Posterior vena cava (tissue), 2 donors: ENCODE measurements around the gene TACC3. TPM values are rescaled to one million over a fixed set of nuclear protein-coding genes. Genes with fewer than 3 reads are reported as not detected.

ENCODE experiments used
- DNase-seq: peaks from one replicate; pipeline ENCODE4 v3.0.0-alpha.2; 2020; ENCODE audit warnings: low spot score
- intact Hi-C, 2 donors: fragments of 100-400 bp; cut with DNase I; formaldehyde crosslinking; loops; one replicate each; pipeline versions ENCODE4 v1.14.1 to v1.14.2; 2022 to 2023
- total RNA-seq, 2 donors: library from RNA; stranded (reverse); fragmentation: NEBNext Ultra II Directional; extraction: Animal tissue kit (Norgen Biotek cat#: 25700); gene quantifications; one replicate each; pipeline ENCODE4 v1.2.1, GENCODE V29; 2021
- donor health status: DM: yes; HTN: yes; CAD: no.
- donor health status: DM: yes; HTN: yes; CAD: no.

TACC3 gene
- total RNA-seq, 2 donors from 2014 or later: 5.2 to 9.3 TPM

DNA sequence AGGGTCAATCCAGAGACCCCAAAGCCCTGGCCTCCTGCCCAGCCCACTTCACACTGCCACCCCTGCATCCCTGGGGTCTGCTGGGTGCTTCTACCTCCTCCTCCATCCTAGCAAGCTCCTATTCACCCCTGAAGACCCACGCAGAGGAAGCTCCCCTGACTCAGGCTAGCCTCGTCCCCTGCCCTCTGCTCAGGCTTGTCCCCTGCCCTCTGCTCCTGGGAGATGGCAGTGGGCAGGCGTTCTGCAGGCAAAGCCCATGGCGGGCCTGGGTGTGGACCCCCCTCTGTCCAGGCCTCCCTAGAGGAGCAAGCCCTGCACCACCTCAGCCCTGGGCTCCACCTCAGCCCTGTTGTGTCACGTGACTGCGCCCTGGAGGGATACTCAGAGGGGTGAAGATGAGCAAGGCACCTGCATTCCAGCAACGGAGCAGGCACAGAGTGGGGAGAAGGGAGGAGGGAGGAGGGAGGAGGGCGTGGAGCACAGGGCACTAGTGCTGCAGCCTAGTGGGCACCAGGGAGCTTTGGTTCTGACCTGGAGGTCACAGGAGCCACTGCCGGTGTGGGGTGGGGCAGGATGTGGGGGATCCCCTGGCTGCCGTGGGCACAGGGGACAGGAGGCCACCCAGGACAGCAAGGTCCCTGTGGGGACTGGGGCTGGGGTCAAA is 44.2 kb downstream of the TACC3 start:
- no peak for DNase-seq
- intact Hi-C loops: no loop called here

- DNase-seq: no peak
- intact Hi-C loops: no loop called here
These were observed 45.1 kb downstream of the TACC3 start for GRCh38 chr4:1766106-1767060.

- DNase-seq: no peak
- intact Hi-C loops: no loop called here
These were observed 45.9 kb downstream of the TACC3 start for GRCh38 chr4:1767061-1767769.

DNA sequence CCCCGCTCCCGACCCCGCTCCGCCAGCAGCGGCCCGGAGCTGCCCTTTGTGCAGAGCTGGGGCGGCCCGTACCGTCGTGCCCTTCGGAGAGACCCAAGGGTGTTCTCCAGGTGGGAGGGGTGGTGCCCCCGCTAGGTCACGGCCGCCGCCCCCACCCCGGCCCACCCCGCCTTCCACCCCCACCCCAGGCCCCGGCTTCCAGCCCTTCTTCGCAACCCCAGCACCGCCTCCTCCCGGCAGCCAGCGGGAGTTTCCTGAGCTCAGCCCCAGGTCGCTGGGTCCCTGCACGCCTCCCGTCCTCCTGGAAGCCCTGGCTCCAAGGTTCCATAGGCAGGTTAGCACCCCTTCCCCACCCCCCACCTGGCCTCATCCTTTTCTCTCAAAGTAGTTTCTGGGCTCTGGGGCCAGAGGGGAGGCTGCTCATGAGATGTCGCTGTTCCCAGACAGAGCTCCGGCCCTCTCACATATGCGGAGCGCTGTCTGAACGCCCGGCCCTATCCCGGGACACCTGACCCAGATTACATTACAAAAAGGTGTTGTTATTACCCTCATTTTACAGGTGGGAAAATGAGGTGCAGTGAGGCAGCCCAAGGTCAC is 46.5 kb downstream of the TACC3 start:
- intact Hi-C loops: no loop called here
- DNase-seq: no peak

- DNase-seq: no peak
- intact Hi-C loops: no loop called here
These were observed 47.2 kb downstream of the TACC3 start for GRCh38 chr4:1768367-1769034.

GRCh38 chr4:1769692-1770091 is 48.4 kb downstream of the TACC3 start:
- DNase-seq: no peak
- intact Hi-C loops: no loop called here

- no peak for DNase-seq
- intact Hi-C loops: no loop called here
These were observed 48.9 kb downstream of the TACC3 start for GRCh38 chr4:1770245-1770644.

DNA sequence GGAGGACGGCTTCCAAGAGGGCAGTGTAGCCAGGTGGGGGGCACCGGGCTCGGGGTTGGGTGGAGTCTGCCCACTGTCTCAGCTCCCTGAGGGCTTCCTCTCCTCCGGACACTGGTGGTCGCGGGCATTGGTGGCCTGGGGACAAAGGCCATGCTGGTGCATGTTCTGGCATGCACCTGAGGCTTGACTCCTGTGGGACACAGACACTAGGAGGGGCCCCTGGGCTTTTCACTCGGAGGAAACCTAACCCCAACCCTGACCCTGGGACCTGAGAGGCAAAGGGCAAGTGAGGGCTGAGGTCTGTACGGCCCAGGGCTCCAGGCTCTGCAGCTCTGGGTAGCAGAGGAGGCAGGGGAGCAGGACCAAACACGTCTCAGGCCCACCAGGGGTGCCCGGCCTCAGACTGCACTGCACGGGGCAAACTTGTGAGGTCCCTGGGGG is 49.5 kb downstream of the TACC3 start:
- DNase-seq: no peak
- intact Hi-C loops: no loop called here

GRCh38 chr4:1771555-1772305 is 50.4 kb downstream of the TACC3 start:
- intact Hi-C loops: no loop called here
- DNase-seq: no peak

GRCh38 chr4:1772853-1773538 is 51.7 kb downstream of the TACC3 start:
- intact Hi-C loops: no loop called here
- no peak for DNase-seq

- DNase-seq: no peak
- intact Hi-C loops: no loop called here
These were observed 52.4 kb downstream of the TACC3 start for GRCh38 chr4:1773754-1774153.

GRCh38 chr4:1775731-1776500 is 54.6 kb downstream of the TACC3 start:
- intact Hi-C loops: no loop called here
- DNase-seq: no peak

DNA sequence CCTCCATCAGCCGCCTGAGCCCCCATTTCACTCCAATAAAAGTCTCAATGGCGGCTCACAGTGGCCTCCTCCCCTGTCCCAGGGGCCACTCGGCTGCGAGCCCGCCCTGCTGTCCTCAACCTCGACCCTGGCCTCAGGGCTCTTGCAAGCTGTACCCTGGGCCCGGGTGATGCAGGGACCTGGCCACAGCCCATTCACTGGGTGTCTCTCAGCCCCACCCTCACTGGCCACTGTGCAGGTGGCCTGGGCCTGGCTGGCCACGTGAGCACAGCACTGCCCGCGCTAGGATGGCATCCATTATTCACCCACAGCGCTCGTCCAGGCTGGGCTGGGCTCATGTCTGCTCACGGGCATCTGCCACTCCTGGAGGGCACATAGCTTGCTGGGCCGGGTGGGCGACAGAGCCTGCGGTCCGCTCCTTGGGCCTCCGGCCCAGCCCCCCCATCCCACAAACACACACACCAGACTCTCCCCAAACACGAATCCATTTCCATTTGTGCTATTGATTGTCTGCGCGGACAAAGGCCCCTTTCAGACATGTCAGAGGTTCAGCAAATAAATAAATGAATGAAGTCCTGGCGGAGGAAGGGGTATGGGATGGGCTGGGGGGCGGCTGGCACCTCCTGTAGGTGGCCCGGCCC is 55.3 kb downstream of the TACC3 start:
- intact Hi-C loops: no loop called here
- DNase-seq: no peak

DNA sequence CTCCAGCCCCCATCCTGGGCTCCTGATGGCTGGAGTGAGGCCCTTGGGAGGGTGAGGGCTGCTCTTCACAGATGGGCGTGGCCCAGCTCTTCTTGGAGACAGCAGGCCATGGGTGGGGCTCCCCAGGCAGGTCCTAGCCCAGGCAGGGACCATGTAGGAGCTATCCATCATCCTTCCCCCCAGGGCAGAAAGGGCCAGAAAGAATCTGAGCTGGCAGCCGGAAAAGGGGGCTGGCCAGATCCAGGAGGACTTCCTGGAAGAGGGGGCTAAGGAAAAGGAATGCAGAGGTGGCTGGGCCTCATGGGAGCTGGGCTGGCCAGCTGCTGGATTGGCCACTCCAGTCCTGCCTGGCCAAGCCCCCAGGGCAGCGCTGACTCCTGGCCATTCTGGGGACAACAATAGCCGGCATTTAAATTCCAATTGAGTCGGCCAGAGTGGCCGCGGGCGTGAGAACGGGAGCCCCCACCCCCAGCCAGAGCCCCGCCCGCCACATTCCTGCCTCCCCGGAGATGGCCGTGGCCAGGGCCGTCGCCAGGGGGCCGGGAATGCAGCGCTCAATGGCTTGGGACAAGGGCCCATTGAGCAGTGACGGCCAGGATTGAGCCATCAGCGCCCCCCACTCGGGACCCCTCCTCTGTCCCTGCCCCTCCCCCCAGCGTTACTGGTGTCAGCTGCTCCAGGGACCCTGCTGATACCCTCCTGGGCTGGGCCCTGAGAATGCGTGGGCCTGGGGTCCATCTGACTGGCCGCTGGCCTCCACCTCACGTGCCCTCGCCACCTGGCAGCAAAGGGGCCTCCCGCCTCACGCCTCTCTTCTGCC is 56.7 kb downstream of the TACC3 start:
- intact Hi-C loops: no loop called here
- no peak for DNase-seq

DNA sequence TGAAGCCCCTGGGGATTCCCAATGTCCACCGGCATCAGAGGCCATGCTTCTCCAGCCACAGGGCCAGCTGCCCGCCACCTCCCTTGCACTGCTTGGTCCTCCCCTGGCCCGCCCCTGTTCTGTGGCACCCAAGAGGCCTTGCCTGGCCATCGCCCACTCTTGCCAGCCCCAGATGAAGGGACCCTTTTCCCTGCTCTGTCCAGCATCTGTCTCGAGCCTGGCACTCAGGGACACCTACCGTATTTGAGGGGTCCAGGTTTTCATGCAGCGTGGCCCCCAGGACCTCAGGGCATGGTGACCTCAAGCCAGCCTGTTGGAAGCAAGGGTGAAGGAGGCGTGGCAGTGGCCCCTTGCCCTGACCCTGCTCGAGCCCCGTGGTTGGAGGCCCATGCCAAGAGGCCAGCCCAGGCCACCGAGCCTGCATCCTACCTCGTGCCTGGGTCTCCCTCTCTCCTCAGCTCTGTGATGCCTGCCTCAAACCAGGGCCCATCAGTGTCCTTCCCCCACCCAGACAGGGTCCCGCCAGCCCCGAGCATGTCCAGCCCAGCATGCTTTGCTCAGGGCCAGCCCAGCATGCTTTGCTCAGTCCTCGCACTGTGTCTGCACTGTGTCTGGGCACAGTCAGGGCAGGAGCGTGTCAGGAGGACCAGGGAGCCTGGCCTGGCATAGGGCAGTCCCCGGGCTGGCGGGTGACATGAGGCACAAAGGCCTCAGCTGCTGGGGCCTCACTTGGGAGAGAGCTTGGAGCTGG is 57.5 kb downstream of the TACC3 start:
- no peak for DNase-seq
- intact Hi-C loops: no loop called here
